Measurements from ENCODE around the gene MXD4. TPM values are rescaled to one million over a fixed set of nuclear protein-coding genes. Genes with fewer than 3 reads are reported as not detected.

Gene MXD4
- total RNA-seq, result 17.0 and 32.1 TPM in 2 replicates

GRCh38 chr4:2261853-2262144 lies at the start of gene MXD4:
Gene MXD4, minus strand, starts transcription at chr4:2262109. Its CDS starts 129 bp downstream, at chr4:2261980.

GRCh38 chr4:2241410-2242353 lies 20.2 kb downstream of the MXD4 start, which contains the start of the genes HAUS3 and POLN:
Gene HAUS3, minus strand, starts transcription at chr4:2242121. Its CDS starts 1,175 bp downstream, at chr4:2240946.
Gene POLN, minus strand, starts transcription at chr4:2242121. Its CDS starts 12,890 bp downstream, at chr4:2229231.

Other genes starting within 250 kb of the MXD4 start
- gene NAT8L, start 202.8 kb downstream of the MXD4 start, total RNA-seq, result under 0.01 and 0.12 TPM in 2 replicates
- gene HAUS3, start 20.0 kb downstream of the MXD4 start, total RNA-seq, result 10.2 and 17.7 TPM in 2 replicates
- gene POLN, start 20.0 kb downstream of the MXD4 start, total RNA-seq, result 1.4 and 2.9 TPM in 2 replicates
- 4.9 and 5.0 TPM in 2 replicates for gene ZFYVE28, start 156.5 kb upstream of the MXD4 start, total RNA-seq
- not detected in 2 replicates for gene CFAP99, start 156.8 kb upstream of the MXD4 start, total RNA-seq
- gene RNF4, start 207.0 kb upstream of the MXD4 start, total RNA-seq, result 58.6 and 59.2 TPM in 2 replicates